Measurements from ENCODE around the gene SLC17A8.
"Not testable (repeated sequence)": the region's sequence is repeated elsewhere in the genome, so short reads cannot be mapped to it uniquely, and the experiment has no call there.

The SLC17A8 gene

GRCh38 chr12:100356644-100357223 lies at the start of gene SLC17A8:
TSS of gene SLC17A8 (plus strand) at chr12:100357074. CDS start at chr12:100357392, 318 bp downstream.
- DNase-seq: no peak

GRCh38 chr12:100308138-100308537 lies 48.7 kb upstream of the SLC17A8 start:
- not testable (repeated sequence) for DNase-seq

GRCh38 chr12:100311317-100311716 lies 45.6 kb upstream of the SLC17A8 start:
- DNase-seq: no peak

- no peak for DNase-seq
Observed at GRCh38 chr12:100317371-100317770, 39.5 kb upstream of the SLC17A8 start.

GRCh38 chr12:100324498-100324897 lies 32.4 kb upstream of the SLC17A8 start:
- DNase-seq: no peak

- DNase-seq: no peak
Observed at GRCh38 chr12:100326208-100326607, 30.7 kb upstream of the SLC17A8 start.

GRCh38 chr12:100329800-100330199 lies 27.1 kb upstream of the SLC17A8 start:
- no peak for DNase-seq

GRCh38 chr12:100331871-100332270 lies 25.0 kb upstream of the SLC17A8 start:
- DNase-seq: no peak

- no peak for DNase-seq
Observed at GRCh38 chr12:100332852-100333251, 24.0 kb upstream of the SLC17A8 start.

GRCh38 chr12:100337299-100337698 lies 19.6 kb upstream of the SLC17A8 start:
- DNase-seq: no peak

GRCh38 chr12:100337727-100338126 lies 19.1 kb upstream of the SLC17A8 start:
- DNase-seq: no peak

GRCh38 chr12:100339071-100339470 lies 17.8 kb upstream of the SLC17A8 start:
- no peak for DNase-seq

GRCh38 chr12:100342897-100343296 lies 14.0 kb upstream of the SLC17A8 start:
- DNase-seq: not testable (repeated sequence)

GRCh38 chr12:100344351-100344750 lies 12.5 kb upstream of the SLC17A8 start:
- not testable (repeated sequence) for DNase-seq

- no peak for DNase-seq
Observed at GRCh38 chr12:100345020-100345767, 11.7 kb upstream of the SLC17A8 start.

GRCh38 chr12:100346660-100347059 lies 10.2 kb upstream of the SLC17A8 start:
- no peak for DNase-seq

- peak; percentile 43 for DNase-seq
Observed at GRCh38 chr12:100348657-100349454, 8.0 kb upstream of the SLC17A8 start.

GRCh38 chr12:100359248-100359647 lies 2.4 kb downstream of the SLC17A8 start:
- no peak for DNase-seq

- DNase-seq: peak; percentile 80
Observed at GRCh38 chr12:100359822-100360221, 2.9 kb downstream of the SLC17A8 start.

- no peak for DNase-seq
Observed at GRCh38 chr12:100360450-100360849, 3.6 kb downstream of the SLC17A8 start.

- no peak for DNase-seq
Observed at GRCh38 chr12:100364324-100364723, 7.5 kb downstream of the SLC17A8 start.

- no peak for DNase-seq
Observed at GRCh38 chr12:100365411-100365810, 8.5 kb downstream of the SLC17A8 start.

- DNase-seq: no peak
Observed at GRCh38 chr12:100368066-100368465, 11.2 kb downstream of the SLC17A8 start.

GRCh38 chr12:100371146-100371545 lies 14.3 kb downstream of the SLC17A8 start:
- no peak for DNase-seq

All from kidney glomerular epithelial cell (primary cell).